ENCODE data around the gene CSF1.
"Not testable (repeated sequence)": the region's sequence is repeated elsewhere in the genome, so short reads cannot be mapped to it uniquely, and the experiment has no call there.

The CSF1 gene

DNA sequence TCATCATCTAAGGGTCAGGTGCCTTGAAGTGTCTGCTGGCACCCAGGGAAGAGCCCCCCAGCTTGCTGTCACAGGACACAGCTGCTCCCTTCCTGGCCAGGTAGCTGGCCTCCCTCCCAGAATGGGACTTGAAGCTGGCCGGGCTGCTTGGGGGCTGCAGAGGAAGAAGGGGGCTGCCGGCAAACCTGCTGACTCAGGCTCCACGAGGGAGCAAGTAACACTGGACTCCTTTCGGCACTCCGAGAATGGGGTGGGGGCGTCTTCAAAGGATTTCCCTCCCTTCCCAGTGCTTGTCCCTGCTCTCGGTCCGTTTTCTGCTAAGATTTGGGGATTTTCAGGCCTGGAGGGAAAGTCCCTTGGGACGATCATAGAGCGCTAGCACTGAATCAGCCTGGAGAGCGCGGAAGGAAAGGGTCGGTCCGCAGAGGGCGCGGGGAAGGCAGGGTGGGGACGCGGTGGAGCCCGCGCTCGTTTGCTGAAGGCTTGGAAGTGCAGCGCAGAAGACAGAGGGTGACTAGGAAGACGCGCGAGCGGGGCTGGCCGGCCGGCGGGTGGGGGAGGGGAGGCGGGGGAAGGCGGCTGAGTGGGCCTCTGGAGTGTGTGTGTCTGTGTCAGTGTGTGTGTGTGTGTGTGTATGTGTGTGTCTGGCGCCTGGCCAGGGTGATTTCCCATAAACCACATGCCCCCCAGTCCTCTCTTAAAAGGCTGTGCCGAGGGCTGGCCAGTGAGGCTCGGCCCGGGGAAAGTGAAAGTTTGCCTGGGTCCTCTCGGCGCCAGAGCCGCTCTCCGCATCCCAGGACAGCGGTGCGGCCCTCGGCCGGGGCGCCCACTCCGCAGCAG, at the start of gene CSF1:
Gene CSF1, plus strand, starts transcription at position 727 of the 840 bp plus-strand sequence. CDS start 175 bp downstream, outside the sequence.
- peak; percentile 36 to 76 for DNase-seq

DNA sequence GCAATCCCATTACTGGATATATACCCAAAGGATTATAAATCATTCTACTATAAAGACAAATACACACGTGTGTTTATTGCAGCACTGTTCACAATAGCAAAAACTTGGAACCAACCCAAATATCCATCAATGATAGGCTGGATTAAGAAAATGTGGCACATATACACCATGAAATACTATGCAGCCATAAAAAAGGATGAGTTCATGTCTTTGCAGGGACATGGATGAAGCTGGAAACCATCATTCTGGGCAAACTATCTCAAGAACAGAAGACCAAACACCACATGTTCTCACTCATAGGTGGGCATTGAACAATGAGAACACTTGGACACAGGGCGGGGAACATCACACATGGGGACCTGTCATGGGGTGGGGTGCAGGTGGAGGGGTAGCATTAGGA, 49.0 kb upstream of the CSF1 start:
- DNase-seq, result not testable (repeated sequence)

DNA sequence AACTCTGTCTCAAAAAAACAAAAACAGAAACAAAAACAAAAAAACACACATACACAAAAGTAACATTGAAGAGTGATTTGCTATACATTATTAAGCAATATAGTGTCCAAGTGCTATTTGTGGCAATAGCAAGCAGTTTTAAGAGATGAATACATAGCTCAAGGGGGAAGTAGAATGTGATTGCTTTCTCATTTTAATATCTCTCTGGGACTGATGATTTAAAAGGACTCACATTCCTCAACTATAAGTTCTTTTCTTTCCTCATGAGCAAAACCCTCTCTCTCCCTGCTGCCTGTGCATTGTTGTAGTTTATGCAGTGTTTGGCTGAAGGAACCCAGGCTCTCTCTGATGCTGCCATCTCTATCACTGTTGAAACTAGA, 47.0 kb upstream of the CSF1 start:
- no peak for DNase-seq

- DNase-seq, result no peak
Measured at GRCh38 chr1:109864047-109864822, 46.4 kb upstream of the CSF1 start.

DNA sequence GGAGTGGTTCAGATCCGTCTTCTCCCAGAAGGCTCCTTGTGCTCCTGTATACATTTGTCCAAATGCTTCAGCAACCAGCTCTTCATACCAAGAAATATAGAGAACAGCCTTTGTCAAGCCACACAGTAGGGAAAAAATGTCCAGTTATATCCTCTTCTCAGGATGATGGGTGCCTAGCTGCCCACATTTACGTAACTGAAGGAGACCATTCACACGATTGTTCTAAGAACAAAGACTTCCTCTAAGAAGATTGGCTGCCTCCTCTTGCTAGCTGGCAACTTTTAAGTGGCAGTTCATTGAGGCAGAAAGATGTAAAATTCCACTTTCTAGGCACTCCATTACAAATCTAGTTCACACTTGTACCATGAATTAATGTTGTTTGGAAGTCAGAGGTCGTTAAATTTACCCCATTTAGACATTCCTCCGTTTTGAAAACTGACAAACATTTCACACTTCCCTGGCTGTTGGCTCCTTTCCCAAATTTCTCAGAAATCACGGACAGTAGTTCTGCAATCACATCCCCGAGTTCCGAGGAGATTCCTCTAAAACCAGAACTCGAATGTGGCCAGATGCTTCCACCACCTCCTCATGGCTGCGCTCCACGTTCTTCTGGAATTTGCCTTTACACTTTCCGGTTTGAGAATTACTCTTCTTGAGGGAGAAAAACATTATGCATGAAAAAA, 45.6 kb upstream of the CSF1 start:
- DNase-seq, result peak in 1 of 2 donors; percentile 57

DNA sequence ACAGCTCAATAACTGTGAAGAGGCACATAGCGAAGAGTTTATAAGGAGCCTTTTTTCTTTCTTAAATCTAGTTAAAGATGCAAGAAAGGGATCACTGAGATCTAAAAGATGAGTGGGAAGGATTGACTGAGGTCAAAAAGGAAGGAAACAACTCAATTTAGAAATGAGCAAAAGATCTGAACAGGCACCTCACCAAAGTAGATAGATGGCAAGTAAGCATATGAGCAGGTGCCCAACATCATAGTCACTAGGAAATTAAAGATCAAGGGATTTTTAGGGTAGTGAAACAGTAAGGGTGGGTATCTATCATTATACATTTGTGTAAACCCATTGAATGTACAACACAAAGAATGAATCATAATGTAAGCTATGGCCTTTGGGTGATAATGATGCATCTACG, 44.6 kb upstream of the CSF1 start:
- no peak for DNase-seq

DNA sequence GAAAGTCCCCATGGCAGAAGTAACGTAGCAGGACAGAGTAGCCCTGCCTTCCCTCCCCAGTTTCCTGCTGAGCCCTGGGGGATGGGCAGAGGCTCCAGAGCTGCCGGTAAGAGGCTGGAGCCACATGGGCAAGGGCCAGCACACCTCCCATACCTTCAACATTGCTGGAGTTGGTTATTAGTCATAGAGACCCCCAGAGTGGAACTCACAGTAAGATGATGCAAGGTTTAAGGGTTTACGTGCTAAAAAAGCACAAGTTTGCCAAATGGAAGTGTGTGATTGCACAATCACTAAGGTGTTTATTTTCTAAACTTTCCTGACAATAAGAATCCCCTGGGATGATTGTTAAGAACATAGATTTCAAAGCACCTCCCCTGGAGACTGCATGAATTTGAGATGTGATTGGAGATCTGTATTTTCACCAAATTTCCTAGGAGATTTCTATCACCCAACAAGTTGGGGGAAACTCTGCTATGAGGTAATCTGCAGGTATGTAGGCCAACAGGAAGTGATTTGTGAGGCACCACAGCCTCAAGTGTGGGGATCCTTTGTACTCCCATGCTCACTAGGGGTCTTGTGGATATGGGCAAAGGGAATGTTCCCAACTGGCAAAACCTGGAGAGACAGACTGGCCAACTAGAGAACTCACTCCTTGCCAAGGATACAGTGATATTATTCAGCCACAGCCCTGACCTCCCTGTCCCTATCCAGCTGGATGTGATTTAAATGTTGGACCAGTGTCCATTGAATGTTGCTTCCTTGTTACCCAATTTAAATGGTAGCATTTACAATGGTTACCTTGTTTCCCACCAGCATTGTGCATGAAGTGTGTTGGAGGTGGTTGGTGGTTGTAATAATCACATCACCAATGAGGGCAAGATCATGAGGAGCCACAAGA, 37.1 kb upstream of the CSF1 start:
- no peak for DNase-seq

DNA sequence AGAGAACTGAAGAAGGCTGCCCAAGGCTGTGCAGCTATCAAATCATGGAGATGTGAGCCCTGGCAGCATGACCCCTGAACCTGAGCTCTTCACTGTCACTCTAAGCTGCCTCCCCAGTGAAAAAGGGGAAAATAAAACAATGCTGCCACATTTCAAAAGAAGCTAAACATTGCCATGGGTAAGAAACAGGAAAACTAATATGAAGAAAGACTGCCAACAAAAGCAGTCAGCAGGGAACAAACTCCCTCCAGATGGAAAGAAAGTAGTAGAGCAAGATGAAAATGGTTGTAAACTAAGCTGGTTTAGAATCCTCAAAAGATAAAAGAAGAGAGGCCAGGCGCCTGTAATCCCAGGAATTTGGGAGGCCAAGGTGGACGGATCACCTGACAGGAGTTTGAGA, 36.2 kb upstream of the CSF1 start:
- no peak for DNase-seq

DNA sequence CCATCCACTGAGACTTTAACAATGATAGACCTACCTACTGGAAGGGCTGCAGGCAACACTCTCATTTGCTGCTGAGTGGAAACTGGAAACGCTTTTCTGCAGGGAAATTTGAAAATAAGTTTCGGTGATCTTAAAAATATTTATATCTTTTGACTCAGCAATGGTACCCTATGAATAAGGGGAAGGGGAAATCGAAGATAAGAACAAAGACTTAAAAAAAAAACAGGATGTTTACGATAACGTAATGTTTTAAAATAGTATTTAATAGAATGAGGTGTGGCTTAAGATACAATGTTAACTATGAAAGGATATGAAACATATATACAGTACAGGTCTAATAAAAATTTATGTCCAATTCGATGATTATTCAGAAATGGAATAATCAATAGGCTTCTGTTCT, 34.8 kb upstream of the CSF1 start:
- no peak for DNase-seq

DNA sequence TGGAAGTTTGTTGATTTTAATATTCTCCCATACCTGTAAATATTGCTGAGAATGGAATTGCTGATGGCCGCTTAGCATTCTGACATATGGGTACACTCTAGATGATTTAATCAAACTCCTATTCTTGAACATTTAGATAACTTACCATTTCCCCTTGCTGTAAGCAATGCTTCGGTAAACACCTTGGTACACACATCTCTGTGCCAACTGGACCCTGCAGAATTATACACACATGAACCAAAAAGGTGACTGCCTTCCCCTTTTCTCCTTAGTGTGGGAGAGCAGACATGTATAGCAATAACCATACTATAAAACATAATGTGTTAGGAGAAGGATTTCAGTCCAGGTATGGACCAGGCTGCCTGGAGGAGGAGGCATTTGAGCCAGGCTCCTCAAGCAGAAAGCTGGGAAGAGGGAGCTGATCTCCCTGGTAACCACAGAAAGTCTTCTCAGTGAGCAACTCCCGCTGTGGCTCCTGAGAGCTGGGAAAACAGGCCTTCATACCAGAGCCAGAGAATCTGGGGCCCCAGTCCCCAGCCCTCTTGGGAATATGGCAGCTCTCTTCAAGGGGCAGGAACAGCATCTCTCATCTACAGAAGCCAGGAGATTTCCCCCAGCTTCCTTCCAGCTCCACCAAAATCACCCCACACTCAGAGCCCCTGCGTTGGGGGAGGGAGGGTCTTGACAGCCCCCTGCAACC, 33.9 kb upstream of the CSF1 start:
- no peak for DNase-seq

- DNase-seq, result peak; percentile 46 to 63
Measured at GRCh38 chr1:109877317-109877771, 33.3 kb upstream of the CSF1 start.

DNA sequence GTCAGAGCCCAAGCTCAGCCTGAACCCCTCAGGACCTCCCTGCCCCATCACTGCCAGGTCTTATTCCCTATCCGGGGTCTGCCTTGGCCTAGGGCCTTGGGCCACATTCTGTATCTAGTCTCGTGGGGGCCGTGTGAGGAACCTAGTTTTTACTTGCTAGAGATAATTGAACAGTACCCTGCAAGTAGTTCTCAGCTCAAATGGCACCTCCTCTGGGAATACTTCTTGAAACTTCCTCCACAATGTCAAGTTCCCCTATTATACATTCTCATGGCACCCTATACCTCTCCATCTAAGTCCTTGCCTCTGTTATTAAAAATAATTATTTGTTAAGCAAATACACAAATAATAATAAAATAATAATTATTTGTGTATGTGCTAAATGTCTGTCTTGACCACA, 32.9 kb upstream of the CSF1 start:
- no peak for DNase-seq

DNA sequence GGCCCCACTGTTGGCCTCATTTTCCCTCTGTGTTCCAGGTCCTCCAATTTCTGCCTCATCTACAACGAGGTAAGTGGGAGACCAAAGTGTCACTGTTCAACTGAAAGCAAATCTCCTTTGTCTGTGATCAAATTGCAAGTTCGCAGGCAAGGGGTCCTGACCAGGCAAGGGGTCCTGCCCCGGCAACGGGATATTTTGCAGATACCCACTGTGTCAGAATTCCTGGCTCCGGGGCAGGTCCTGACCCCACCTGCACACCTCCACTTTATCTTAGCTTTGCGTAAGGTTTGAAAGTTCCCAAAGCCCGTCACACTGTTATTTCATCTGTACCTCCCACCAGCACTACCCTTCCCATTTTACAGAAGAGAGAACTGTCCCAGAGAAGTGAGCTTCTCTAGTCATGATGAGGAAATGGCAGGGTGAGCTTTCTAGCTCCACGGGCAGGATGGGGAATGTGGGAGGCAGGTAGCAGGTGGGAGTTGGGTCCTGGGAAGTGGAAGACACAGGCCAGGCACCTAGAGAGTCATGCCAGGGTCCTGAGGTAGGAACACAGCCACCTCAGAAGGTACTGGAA, 32.0 kb upstream of the CSF1 start:
- no peak for DNase-seq

- not testable (repeated sequence) for DNase-seq
Measured at GRCh38 chr1:109879371-109879770, 31.3 kb upstream of the CSF1 start.

DNA sequence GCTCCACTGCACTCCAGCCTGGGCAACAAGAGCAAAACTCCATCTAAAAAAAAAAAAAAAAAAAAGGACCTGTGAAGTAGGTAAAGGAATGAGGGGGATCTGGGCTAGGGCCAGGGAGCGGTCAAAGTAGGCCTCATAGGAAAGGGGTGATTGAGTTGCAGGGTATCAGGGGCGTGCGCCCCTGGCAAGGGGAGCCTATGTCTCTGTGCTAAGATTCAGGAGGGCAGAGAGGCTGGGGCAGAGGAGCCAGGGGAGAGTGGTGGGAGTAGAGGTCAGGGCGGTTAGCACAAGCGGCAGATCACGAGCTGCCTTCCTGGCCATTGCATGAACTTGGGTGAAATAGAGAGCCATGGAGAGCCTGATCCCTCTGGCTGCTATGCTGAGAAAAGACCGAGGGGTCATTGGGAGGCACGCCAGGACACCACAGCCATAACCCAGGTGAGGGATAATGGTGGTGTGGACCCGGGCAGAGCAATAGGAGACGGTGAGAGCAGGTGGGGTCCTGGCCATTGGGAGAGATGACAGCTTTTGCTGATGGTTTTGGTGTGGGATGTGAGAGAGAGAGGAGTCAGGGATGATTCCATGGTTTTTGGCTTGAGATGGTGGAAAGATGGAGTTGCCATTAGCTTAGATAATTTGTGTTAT, 30.6 kb upstream of the CSF1 start:
- DNase-seq, result no peak

- DNase-seq, result no peak
Measured at GRCh38 chr1:109880971-109881894, 29.4 kb upstream of the CSF1 start.

GRCh38 chr1:109881906-109882287, 28.8 kb upstream of the CSF1 start:
- DNase-seq, result no peak

- DNase-seq, result peak; percentile 82 to 87
Measured at GRCh38 chr1:109882288-109883245, 28.1 kb upstream of the CSF1 start.

Measured in hippocampal formation (tissue), 2 donors.